ENCODE results near the gene MYORG. TPM values are rescaled to one million over a fixed set of nuclear protein-coding genes. Genes with fewer than 3 reads are reported as not detected.

MYORG gene
- total and polyA plus RNA-seq, 10 of the 15 experiments (the other 5 are each of a cell fraction or from before 2014, with no cell fraction given), result 0.05 to 0.36 (median 0.10) TPM; not detected in 1

- no peak overlapping the region for H3K4me2 ChIP-seq (ENCODE audit: control insufficient read depth, insufficient read depth)
- no peaks in the 10 kb centered on the region; a peak in 1 of 4 replicates for H3K27me3 ChIP-seq (replicated peaks in 1 of 2; ENCODE audit: control insufficient read depth in 2 of 2, insufficient read depth in 2 of 2, low read length in 1 of 2)
- no peak for DNase-seq (ENCODE audit: low read depth, low spot score)
- POLR2A ChIA-PET, result no interaction called here
- no peak overlapping the region for H3K4me3 ChIP-seq
- intact Hi-C loops (cut with micrococcal nuclease; ENCODE audit: unreplicated experiment), result loop anchor here (10.0 kb wide), 1 partner anchor 65 kb away; no protein-coding TSS in a partner anchor
- no peaks in the 10 kb centered on the region for H3K9me3 ChIP-seq (replicated peaks; ENCODE audit: control insufficient read depth, insufficient read depth, low read length)
- H3K36me3 ChIP-seq (ENCODE audit: control insufficient read depth in 2 of 2, insufficient read depth in 2 of 2, low read length in 1 of 2), result no peaks in the 10 kb centered on the region
- no peak overlapping the region for H3K27ac ChIP-seq (ENCODE audit: control insufficient read depth, insufficient read depth)
- H3K9ac ChIP-seq (ENCODE audit: control insufficient read depth, insufficient read depth, low read length), result no peak overlapping the region
- RAD21 ChIA-PET (ENCODE audit: unreplicated experiment), result no interaction called here
- SMC1A ChIA-PET (ENCODE audit: uncharacterized antibody, unreplicated experiment), result no interaction called here
- no peaks in the 10 kb centered on the region for H3K79me2 ChIP-seq (ENCODE audit: control insufficient read depth, insufficient read depth, low read length)
- in situ Hi-C loops (cut with MboI), result no loop called here
- H2AFZ ChIP-seq (ENCODE audit: control insufficient read depth, low read depth, low read length), result no peak overlapping the region
- H3K4me1 ChIP-seq (ENCODE audit: control insufficient read depth, insufficient read depth, low read length), result no peaks in the 10 kb centered on the region
- CTCF ChIA-PET, result interaction anchor here (4.1 kb wide), 1 partner anchor 16 kb away, joined by 19 read pairs; no protein-coding TSS in a partner anchor
- WGBS (ENCODE audit: insufficient coverage, insufficient replicate concordance, low lambda C conversion rate, missing lambda C conversion rate), result 61% methylated on average over 4 of the region's 4 CpGs
- no TSS peak for BruUV-seq (replicated peaks)
- no peak for ATAC-seq
- no peak for TF ChIP-seq DPF2 (IDR thresholded peaks at IDR 0.05)
- no peak for TF ChIP-seq MEF2A (IDR thresholded peaks at IDR 0.05; ENCODE audit: insufficient read depth, low read depth, low read length)
- no peak for TF ChIP-seq GATAD2B (conservative IDR thresholded peaks at IDR 0.05; ENCODE audit: low read depth)
- no peak for TF ChIP-seq NBN (IDR thresholded peaks at IDR 0.05)
- TF ChIP-seq USF2 (IDR thresholded peaks at IDR 0.05; ENCODE audit: borderline replicate concordance, low read depth, low read length), result no peak
- no peak for TF ChIP-seq MXI1 (IDR thresholded peaks at IDR 0.05; ENCODE audit: low read depth, low read length)
- TF ChIP-seq JUND (IDR thresholded peaks at IDR 0.05; ENCODE audit: low read depth, low read length), result no peak
- TF ChIP-seq SRF (IDR thresholded peaks at IDR 0.05; ENCODE audit: low read depth in 2 of 2, low read length in 2 of 2), result no peak
- no peak for TF ChIP-seq BRCA1 (IDR thresholded peaks at IDR 0.05; ENCODE audit: low read depth, low read length)
- H4K20me1 ChIP-seq (ENCODE audit: control insufficient read depth, insufficient read depth), result no peaks in the 10 kb centered on the region; the same call in 1 of the 2 replicates
- no peak for FAIRE-seq
Observed at GRCh38 chr9:34419716-34420504, 43.2 kb upstream of the MYORG start.

Data from GM12878 (cell line).